OCI-LY7 (cell line): Measurements from ENCODE around the gene WNT2.

Source experiments
- EZH2phosphoT487 ChIP-seq: fragments of 200-600 bp; sonication (generic); IDR thresholded peaks from 2 replicates; pipeline ENCODE4 v1.6.1; 2018; ENCODE audit warnings: low read depth, borderline replicate concordance, mild to moderate bottlenecking, mixed run types, antibody characterized with exemption, low read length, moderate library complexity, mixed read lengths
- TF ChIP-seq, protein P1 (sequence below): fragments of 200-600 bp; sonication (generic); conservative IDR thresholded peaks from 2 replicates; pipeline ENCODE4 v1.5.1; 2014; ENCODE audit warnings: mild to moderate bottlenecking, antibody characterized with exemption, low read length, moderate library complexity, mixed read lengths

DNA sequence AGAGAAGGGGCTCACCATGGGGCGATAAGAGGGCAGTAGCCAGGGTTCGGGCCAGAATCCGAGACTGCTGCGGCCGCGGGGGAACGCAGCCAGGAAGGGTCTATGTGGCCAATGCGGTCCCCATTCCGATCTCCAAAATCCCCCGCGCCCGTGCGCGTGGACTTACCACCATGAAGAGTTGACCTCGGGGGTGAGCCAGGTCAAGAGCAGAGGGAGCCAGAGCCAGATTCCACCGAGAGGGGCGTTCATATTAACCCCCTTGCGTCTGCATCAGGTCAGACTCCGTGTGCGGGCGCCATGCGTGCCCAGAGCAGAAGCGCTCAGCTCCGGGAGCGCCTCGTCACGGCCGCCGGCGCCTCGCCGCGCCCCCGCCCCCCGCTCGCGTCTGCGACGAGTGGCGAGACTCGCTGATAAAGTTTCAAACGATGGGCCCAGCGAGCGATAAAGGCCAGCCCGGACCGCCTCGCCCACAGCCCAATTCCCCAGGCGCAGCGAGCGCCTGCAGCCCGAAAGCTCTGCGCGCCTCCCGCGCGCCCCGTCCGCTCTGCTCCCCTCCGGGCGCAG is at the start of gene WNT2:
- TF ChIP-seq, protein P1, sequence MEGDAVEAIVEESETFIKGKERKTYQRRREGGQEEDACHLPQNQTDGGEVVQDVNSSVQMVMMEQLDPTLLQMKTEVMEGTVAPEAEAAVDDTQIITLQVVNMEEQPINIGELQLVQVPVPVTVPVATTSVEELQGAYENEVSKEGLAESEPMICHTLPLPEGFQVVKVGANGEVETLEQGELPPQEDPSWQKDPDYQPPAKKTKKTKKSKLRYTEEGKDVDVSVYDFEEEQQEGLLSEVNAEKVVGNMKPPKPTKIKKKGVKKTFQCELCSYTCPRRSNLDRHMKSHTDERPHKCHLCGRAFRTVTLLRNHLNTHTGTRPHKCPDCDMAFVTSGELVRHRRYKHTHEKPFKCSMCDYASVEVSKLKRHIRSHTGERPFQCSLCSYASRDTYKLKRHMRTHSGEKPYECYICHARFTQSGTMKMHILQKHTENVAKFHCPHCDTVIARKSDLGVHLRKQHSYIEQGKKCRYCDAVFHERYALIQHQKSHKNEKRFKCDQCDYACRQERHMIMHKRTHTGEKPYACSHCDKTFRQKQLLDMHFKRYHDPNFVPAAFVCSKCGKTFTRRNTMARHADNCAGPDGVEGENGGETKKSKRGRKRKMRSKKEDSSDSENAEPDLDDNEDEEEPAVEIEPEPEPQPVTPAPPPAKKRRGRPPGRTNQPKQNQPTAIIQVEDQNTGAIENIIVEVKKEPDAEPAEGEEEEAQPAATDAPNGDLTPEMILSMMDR = no peak
- TF ChIP-seq EZH2phosphoT487 = no peak
